ENCODE measurements around the gene CD177. TPM values are rescaled to one million over a fixed set of nuclear protein-coding genes. Genes with fewer than 3 reads are reported as not detected.

CD177 gene
- total and polyA plus RNA-seq, 4 donors, result 0.38 to 33.4 (median 4.4) TPM

DNA sequence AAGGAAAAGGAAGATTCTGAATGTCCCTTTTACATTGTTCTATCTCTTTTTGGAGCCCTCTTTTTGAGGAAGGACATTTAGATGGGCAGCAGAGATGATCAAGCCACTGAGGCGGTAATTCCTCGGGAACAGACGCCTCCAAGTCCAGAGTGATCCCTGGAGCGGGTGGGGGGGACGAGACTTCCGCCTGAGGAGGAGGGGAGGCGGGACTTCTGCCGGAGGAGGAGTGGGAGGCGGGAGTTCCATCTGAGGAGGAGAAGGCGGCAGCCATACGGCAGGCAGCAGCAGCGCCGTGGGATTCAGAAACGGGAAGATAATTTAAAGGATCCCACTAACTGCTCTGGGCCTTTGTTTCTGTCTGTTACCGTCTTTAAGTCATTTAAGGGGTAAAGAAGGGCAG lies 37.6 kb upstream of the CD177 start:
- H3K27ac ChIP-seq (ENCODE audit: low read depth in 1 of 2, low read length in 2 of 2), result no peak overlapping the region
- no peak overlapping the region for H3K9ac ChIP-seq (ENCODE audit: low read depth in 1 of 2, low read length in 2 of 2)
- 82% methylated on average over 15 of the region's 15 CpGs for WGBS
- H3K4me3 ChIP-seq (ENCODE audit: low read depth in 1 of 3, low read length in 3 of 3), result no peak overlapping the region
- H3K36me3 ChIP-seq (ENCODE audit: control insufficient read depth in 4 of 4, insufficient read depth in 3 of 4, low read depth in 1 of 4, low read length in 3 of 4), result no peaks in the 10 kb centered on the region
- H3K27me3 ChIP-seq (ENCODE audit: control insufficient read depth in 4 of 4, insufficient read depth in 4 of 4, low read length in 3 of 4), result peaks cover 0 to 6% (median 2%) of the 10 kb centered on the region in 4 donors
- H3K9me3 ChIP-seq (ENCODE audit: control insufficient read depth in 4 of 4, low read length in 3 of 4), result peaks cover 0 to 8% (median 2%) of the 10 kb centered on the region in 4 donors
- DNase-seq (ENCODE audit: low spot score), result no peak
- TF ChIP-seq HNF4A (conservative IDR thresholded peaks at IDR 0.05) (no peak), ATF3 (IDR thresholded peaks at IDR 0.05) (no peak), YY1 (IDR thresholded peaks at IDR 0.05) (no peak), HNF4G (IDR thresholded peaks at IDR 0.05) (no peak), RAD21 (IDR thresholded peaks at IDR 0.05) (no peak), GABPA (IDR thresholded peaks at IDR 0.05 in 1 of 2, conservative IDR thresholded peaks at IDR 0.05 in 1 of 2) (no peak), TAF1 (conservative IDR thresholded peaks at IDR 0.05) (no peak), NR2F2 (IDR thresholded peaks at IDR 0.05) (no peak), RXRA (IDR thresholded peaks at IDR 0.05) (no peak), JUND (IDR thresholded peaks at IDR 0.05) (no peak)
- TF ChIP-seq, protein P1, sequence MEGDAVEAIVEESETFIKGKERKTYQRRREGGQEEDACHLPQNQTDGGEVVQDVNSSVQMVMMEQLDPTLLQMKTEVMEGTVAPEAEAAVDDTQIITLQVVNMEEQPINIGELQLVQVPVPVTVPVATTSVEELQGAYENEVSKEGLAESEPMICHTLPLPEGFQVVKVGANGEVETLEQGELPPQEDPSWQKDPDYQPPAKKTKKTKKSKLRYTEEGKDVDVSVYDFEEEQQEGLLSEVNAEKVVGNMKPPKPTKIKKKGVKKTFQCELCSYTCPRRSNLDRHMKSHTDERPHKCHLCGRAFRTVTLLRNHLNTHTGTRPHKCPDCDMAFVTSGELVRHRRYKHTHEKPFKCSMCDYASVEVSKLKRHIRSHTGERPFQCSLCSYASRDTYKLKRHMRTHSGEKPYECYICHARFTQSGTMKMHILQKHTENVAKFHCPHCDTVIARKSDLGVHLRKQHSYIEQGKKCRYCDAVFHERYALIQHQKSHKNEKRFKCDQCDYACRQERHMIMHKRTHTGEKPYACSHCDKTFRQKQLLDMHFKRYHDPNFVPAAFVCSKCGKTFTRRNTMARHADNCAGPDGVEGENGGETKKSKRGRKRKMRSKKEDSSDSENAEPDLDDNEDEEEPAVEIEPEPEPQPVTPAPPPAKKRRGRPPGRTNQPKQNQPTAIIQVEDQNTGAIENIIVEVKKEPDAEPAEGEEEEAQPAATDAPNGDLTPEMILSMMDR (IDR thresholded peaks at IDR 0.05; ENCODE audit: low read depth, low read length, missing input control), result no peak
- no peaks in the 10 kb centered on the region for H3K4me1 ChIP-seq (ENCODE audit: control insufficient read depth in 4 of 4, insufficient read depth in 4 of 4, low read length in 3 of 4)

DNA sequence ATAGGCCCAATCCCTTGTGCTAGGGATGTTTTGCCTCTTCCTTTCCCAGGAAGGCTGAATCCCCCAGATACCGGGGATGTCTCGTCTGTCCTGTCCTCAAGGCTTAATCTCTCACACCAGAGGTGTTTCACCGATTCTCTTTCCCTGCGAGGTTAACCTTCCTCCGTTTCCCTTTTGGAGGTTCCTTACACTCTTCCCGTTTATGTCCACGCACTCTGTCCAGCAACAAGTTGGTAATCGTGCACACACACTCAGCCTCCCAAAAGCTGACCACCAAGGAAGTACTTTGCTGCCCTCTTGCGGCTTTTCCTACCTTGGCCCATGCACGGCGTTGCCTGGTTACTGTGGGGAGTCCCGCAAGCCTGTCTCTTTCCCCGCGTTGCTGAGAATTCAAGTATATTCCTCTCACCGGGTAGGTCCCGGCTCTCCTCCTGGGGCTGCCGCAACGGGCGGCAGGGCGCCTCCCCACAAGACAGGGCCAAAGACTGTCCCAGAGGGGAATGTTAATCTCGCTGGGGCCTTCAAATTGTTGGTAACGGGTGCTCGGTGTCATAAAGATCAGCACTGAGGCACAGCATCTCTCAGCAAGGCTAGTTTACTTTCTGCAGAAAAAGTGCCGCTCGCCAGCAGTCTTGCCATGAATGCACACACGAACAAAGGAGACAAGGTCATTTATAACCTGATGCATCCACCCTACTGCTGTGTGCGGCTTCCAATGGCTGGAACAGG lies 36.7 kb upstream of the CD177 start:
- Histone ChIP-seq H3K4me3 (ENCODE audit: low read depth in 1 of 3, low read length in 3 of 3) (no peak overlapping the region), H3K36me3 (ENCODE audit: control insufficient read depth in 4 of 4, insufficient read depth in 3 of 4, low read depth in 1 of 4, low read length in 3 of 4) (no peaks in the 10 kb centered on the region), H3K27ac (ENCODE audit: low read depth in 1 of 2, low read length in 2 of 2) (no peak overlapping the region), H3K27me3 (ENCODE audit: control insufficient read depth in 4 of 4, insufficient read depth in 4 of 4, low read length in 3 of 4) (peaks cover 0 to 6% (median 2%) of the 10 kb centered on the region in 4 donors), H3K9me3 (ENCODE audit: control insufficient read depth in 4 of 4, low read length in 3 of 4) (peaks cover 0 to 8% (median 2%) of the 10 kb centered on the region in 4 donors), H3K4me1 (ENCODE audit: control insufficient read depth in 4 of 4, insufficient read depth in 4 of 4, low read length in 3 of 4) (no peaks in the 10 kb centered on the region), H3K9ac (ENCODE audit: low read depth in 1 of 2, low read length in 2 of 2) (no peak overlapping the region)
- no peak for DNase-seq (ENCODE audit: low spot score)
- TF ChIP-seq, protein P2, sequence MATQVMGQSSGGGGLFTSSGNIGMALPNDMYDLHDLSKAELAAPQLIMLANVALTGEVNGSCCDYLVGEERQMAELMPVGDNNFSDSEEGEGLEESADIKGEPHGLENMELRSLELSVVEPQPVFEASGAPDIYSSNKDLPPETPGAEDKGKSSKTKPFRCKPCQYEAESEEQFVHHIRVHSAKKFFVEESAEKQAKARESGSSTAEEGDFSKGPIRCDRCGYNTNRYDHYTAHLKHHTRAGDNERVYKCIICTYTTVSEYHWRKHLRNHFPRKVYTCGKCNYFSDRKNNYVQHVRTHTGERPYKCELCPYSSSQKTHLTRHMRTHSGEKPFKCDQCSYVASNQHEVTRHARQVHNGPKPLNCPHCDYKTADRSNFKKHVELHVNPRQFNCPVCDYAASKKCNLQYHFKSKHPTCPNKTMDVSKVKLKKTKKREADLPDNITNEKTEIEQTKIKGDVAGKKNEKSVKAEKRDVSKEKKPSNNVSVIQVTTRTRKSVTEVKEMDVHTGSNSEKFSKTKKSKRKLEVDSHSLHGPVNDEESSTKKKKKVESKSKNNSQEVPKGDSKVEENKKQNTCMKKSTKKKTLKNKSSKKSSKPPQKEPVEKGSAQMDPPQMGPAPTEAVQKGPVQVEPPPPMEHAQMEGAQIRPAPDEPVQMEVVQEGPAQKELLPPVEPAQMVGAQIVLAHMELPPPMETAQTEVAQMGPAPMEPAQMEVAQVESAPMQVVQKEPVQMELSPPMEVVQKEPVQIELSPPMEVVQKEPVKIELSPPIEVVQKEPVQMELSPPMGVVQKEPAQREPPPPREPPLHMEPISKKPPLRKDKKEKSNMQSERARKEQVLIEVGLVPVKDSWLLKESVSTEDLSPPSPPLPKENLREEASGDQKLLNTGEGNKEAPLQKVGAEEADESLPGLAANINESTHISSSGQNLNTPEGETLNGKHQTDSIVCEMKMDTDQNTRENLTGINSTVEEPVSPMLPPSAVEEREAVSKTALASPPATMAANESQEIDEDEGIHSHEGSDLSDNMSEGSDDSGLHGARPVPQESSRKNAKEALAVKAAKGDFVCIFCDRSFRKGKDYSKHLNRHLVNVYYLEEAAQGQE (IDR thresholded peaks at IDR 0.05), result no peak
- TF ChIP-seq NR2F2 (IDR thresholded peaks at IDR 0.05), result no peak
- no peak for TF ChIP-seq HNF4G (IDR thresholded peaks at IDR 0.05)
- no peak for TF ChIP-seq FOXA2 (IDR thresholded peaks at IDR 0.05)
- TF ChIP-seq RAD21 (IDR thresholded peaks at IDR 0.05), result peak in 1 of 2 donors; percentile 50
- no peak for TF ChIP-seq FOXA1 (IDR thresholded peaks at IDR 0.05)
- 80% methylated on average over 27 of the region's 27 CpGs for WGBS

Data from liver (tissue), 9 donors.